Stimulated activated CD8-positive, alpha-beta memory T cell treated with anti-CD3 and anti-CD28 coated beads, Interleukin-12 subunit alpha, Interleukin-12 subunit beta, amount 100 ng/mL, for 24 hours (primary cell): ENCODE measurements around the gene PLEKHG4B.
"Not testable (repeated sequence)": the region's sequence is repeated elsewhere in the genome, so short reads cannot be mapped to it uniquely, and the experiment has no call there.

Experiments used
- DNase-seq: peaks from one replicate; pipeline ENCODE4 v3.0.0-alpha.2; 2020; ENCODE audit errors: extremely low read depth

The PLEKHG4B gene

GRCh38 chr5:222951-223715, 131.2 kb downstream of the PLEKHG4B start:
- DNase-seq: not testable (repeated sequence)

- no peak for DNase-seq
These were observed 131.8 kb downstream of the PLEKHG4B start for GRCh38 chr5:223791-224190.

GRCh38 chr5:225334-225733, 133.4 kb downstream of the PLEKHG4B start:
- DNase-seq: no peak

- not testable (repeated sequence) for DNase-seq
These were observed 135.4 kb downstream of the PLEKHG4B start for GRCh38 chr5:227375-227774.

- no peak for DNase-seq
These were observed 136.9 kb downstream of the PLEKHG4B start for GRCh38 chr5:228886-229285.

GRCh38 chr5:230711-231110, 138.7 kb downstream of the PLEKHG4B start:
- no peak for DNase-seq

GRCh38 chr5:231661-232060, 139.7 kb downstream of the PLEKHG4B start:
- DNase-seq: no peak

GRCh38 chr5:233426-233825, 141.5 kb downstream of the PLEKHG4B start:
- DNase-seq: not testable (repeated sequence)

- DNase-seq: no peak
These were observed 142.5 kb downstream of the PLEKHG4B start for GRCh38 chr5:234450-234849.

- not testable (repeated sequence) for DNase-seq
These were observed 143.6 kb downstream of the PLEKHG4B start for GRCh38 chr5:235527-235926.

GRCh38 chr5:237931-238330, 146.0 kb downstream of the PLEKHG4B start:
- DNase-seq: not testable (repeated sequence)
